Liver (tissue), 9 donors: ENCODE measurements around the gene CBX6. TPM values are rescaled to one million over a fixed set of nuclear protein-coding genes. Genes with fewer than 3 reads are reported as not detected.

Source experiments
- DNase-seq: peaks from one replicate; pipeline ENCODE4 v3.0.0-alpha.2; 2017; ENCODE audit warnings: low spot score
- H3K27ac ChIP-seq, 2 donors: one replicate each; pipeline ENCODE4 v1.7.0; 2013; ENCODE audit warnings: inconsistent platforms in 2 of 2, low read length in 2 of 2, control low read depth in 1 of 2, low read depth in 1 of 2, mild to moderate bottlenecking in 1 of 2
- H3K27me3 ChIP-seq, 4 donors: one replicate each; pipeline versions ENCODE4 v1.6.1 to v1.7.0; 2013; ENCODE audit warnings: low read length in 3 of 4, inconsistent platforms in 1 of 4, mild to moderate bottlenecking in 1 of 4, moderate library complexity in 1 of 4; ENCODE audit not compliant: control insufficient read depth in 4 of 4, insufficient read depth in 4 of 4
- H3K36me3 ChIP-seq, 4 donors: one replicate each; pipeline versions ENCODE4 v1.6.1 to v1.7.0; 2013; ENCODE audit warnings: low read length in 3 of 4, mild to moderate bottlenecking in 3 of 4, low read depth in 1 of 4, moderate library complexity in 1 of 4; ENCODE audit not compliant: control insufficient read depth in 4 of 4, insufficient read depth in 3 of 4
- H3K4me1 ChIP-seq, 4 donors: one replicate each; pipeline versions ENCODE4 v1.6.1 to v1.7.0; 2013; ENCODE audit warnings: low read length in 3 of 4, mild to moderate bottlenecking in 3 of 4, moderate library complexity in 1 of 4; ENCODE audit not compliant: control insufficient read depth in 4 of 4, insufficient read depth in 4 of 4
- H3K4me3 ChIP-seq, 3 donors: one replicate each; pipeline versions ENCODE4 v1.6.1 to v1.7.0; 2013; ENCODE audit warnings: low read length in 3 of 3, control low read depth in 1 of 3, low read depth in 1 of 3, mild to moderate bottlenecking in 1 of 3
- H3K9ac ChIP-seq, 2 donors: one replicate each; pipeline ENCODE4 v1.7.0; 2013; ENCODE audit warnings: low read length in 2 of 2, mild to moderate bottlenecking in 2 of 2, moderate library complexity in 2 of 2, control low read depth in 1 of 2, low read depth in 1 of 2
- H3K9me3 ChIP-seq, 4 donors: one replicate each; pipeline versions ENCODE4 v1.6.1 to v1.7.0; 2013; ENCODE audit warnings: low read length in 3 of 4; ENCODE audit not compliant: control insufficient read depth in 4 of 4
- EGR1 ChIP-seq, 2 donors: IDR thresholded peaks; 2 replicates each; pipeline ENCODE4 v1.6.1; 2016 to 2018; ENCODE audit warnings: antibody characterized with exemption in 2 of 2, low read depth in 2 of 2
- FOXA1 ChIP-seq: IDR thresholded peaks from 2 replicates; pipeline ENCODE4 v1.6.1; 2016; ENCODE audit warnings: antibody characterized with exemption
- FOXA2 ChIP-seq: IDR thresholded peaks from 2 replicates; pipeline ENCODE4 v1.6.1; 2016; ENCODE audit warnings: antibody characterized with exemption
- GABPA ChIP-seq, 2 donors: IDR thresholded peaks in 1 of 2; conservative IDR thresholded peaks in 1 of 2; 2 replicates each; pipeline ENCODE4 v1.6.1; 2016; ENCODE audit warnings: antibody characterized with exemption in 2 of 2, mild to moderate bottlenecking in 1 of 2, moderate library complexity in 1 of 2
- HNF4A ChIP-seq, 2 donors: conservative IDR thresholded peaks; 2 replicates each; pipeline ENCODE4 v1.6.1; 2016; ENCODE audit warnings: antibody characterized with exemption in 2 of 2, mild to moderate bottlenecking in 2 of 2
- HNF4G ChIP-seq: IDR thresholded peaks from 2 replicates; pipeline ENCODE4 v1.6.1; 2016; ENCODE audit warnings: antibody characterized with exemption
- JUND ChIP-seq, 2 donors: IDR thresholded peaks; 2 replicates each; pipeline ENCODE4 v1.6.1; 2016; ENCODE audit warnings: antibody characterized with exemption in 2 of 2
- NR2F2 ChIP-seq: IDR thresholded peaks from 2 replicates; pipeline ENCODE4 v1.6.1; 2016; ENCODE audit warnings: antibody characterized with exemption
- RAD21 ChIP-seq, 2 donors: IDR thresholded peaks; 2 replicates each; pipeline ENCODE4 v1.6.1; 2016; ENCODE audit warnings: antibody characterized with exemption in 2 of 2, mild to moderate bottlenecking in 2 of 2
- RXRA ChIP-seq, 2 donors: IDR thresholded peaks; 2 replicates each; pipeline ENCODE4 v1.6.1; 2017 to 2018; ENCODE audit warnings: antibody characterized with exemption in 2 of 2, mild to moderate bottlenecking in 1 of 2
- SP1 ChIP-seq: IDR thresholded peaks from 2 replicates; pipeline ENCODE4 v1.6.1; 2018; ENCODE audit warnings: antibody characterized with exemption, mild to moderate bottlenecking
- TAF1 ChIP-seq: conservative IDR thresholded peaks from 2 replicates; pipeline ENCODE4 v1.6.1; 2016; ENCODE audit warnings: antibody characterized with exemption, mild to moderate bottlenecking
- YY1 ChIP-seq: IDR thresholded peaks from 2 replicates; pipeline ENCODE4 v1.6.1; 2016; ENCODE audit warnings: antibody characterized with exemption, mild to moderate bottlenecking
- WGBS: extraction: QIAGEN DNeasy Blood & Tissue Kit; methylation state at CpG from one replicate; pipeline ENCODE4 v1.1.7; 2013; 5-methylcytosine and 5-hydroxymethylcytosine counted together
- polyA plus RNA-seq, 2 donors: library from polyadenylated mRNA; stranded (reverse) in 1 of 2; unstranded in 1 of 2; fragments of 200-250 nt in 1 of 2; fragments of >200 nt in 1 of 2; fragmentation: Nextera tagmentation in 1 of 2; extraction: Ambion mirVana in 1 of 2; gene quantifications; one replicate each; pipeline versions ENCODE4 v1.2.1 to v1.2.3, GENCODE V29; 2013 to 2015
- total RNA-seq, 2 donors: library from RNA; depleted of rRNA; stranded (reverse); fragments of >200 nt; gene quantifications; one replicate each; pipeline ENCODE4 v1.2.3, GENCODE V29; 2014
- TF ChIP-seq, protein P1 (sequence below): IDR thresholded peaks from 2 replicates; pipeline ENCODE4 v1.6.1; 2016; ENCODE audit warnings: antibody characterized with exemption, mild to moderate bottlenecking
- TF ChIP-seq, protein P2 (sequence below): IDR thresholded peaks from 2 replicates; pipeline ENCODE4 v1.6.1; 2016; ENCODE audit warnings: antibody characterized with exemption
- TF ChIP-seq, protein P3 (sequence below): IDR thresholded peaks from 2 replicates; pipeline ENCODE4 v1.6.1; 2016; ENCODE audit warnings: antibody characterized with exemption
- TF ChIP-seq, protein P4 (sequence below): IDR thresholded peaks from 2 replicates; pipeline ENCODE4 v1.6.1; 2016; ENCODE audit warnings: antibody characterized with exemption
- TF ChIP-seq, protein P5 (sequence below): fragments of 150-350 bp; IDR thresholded peaks from 2 replicates; pipeline ENCODE4 v1.5.1; 2017; ENCODE audit warnings: improper control_type of control experiment, low read depth, low read length; ENCODE audit not compliant: missing input control
- donor health status: healthy.
- donor health status: healthy.
- donor health status: healthy.
- donor health status: healthy.
- donor health status: healthy.

The CBX6 gene
- total and polyA plus RNA-seq, 4 donors: 7.3 to 11.0 (median 10.2) TPM

DNA sequence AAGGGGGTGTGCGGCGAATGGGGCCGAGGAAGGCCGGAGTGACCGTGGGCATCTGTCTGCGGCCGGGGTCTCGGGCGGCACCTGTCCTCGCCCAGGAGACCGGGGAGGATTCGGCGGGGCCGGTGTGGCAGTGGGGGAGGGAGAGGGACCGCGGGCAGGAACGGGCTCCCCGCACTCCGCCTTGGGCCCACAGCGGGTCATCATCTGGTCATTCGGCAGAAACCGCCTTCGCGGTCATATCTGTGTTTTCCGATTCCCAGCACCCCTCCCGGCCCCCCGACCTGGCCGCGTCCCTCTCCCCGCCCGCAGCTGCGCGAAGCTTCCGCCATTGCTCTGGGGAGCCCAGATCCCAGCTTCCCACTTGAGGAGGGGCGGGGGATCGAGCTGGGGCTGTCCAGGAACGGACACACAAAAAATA is 824 bp upstream of the CBX6 start:
- H3K9ac ChIP-seq: peak overlapping the region; percentile 69 to 77
- no peaks in the 10 kb centered on the region for H3K9me3 ChIP-seq
- WGBS: 1% methylated on average over 37 of the region's 37 CpGs
- H3K36me3 ChIP-seq: no peaks in the 10 kb centered on the region
- peaks cover 2 to 12% (median 5%) of the 10 kb centered on the region in 4 donors for H3K4me1 ChIP-seq
- TF ChIP-seq, protein P1, sequence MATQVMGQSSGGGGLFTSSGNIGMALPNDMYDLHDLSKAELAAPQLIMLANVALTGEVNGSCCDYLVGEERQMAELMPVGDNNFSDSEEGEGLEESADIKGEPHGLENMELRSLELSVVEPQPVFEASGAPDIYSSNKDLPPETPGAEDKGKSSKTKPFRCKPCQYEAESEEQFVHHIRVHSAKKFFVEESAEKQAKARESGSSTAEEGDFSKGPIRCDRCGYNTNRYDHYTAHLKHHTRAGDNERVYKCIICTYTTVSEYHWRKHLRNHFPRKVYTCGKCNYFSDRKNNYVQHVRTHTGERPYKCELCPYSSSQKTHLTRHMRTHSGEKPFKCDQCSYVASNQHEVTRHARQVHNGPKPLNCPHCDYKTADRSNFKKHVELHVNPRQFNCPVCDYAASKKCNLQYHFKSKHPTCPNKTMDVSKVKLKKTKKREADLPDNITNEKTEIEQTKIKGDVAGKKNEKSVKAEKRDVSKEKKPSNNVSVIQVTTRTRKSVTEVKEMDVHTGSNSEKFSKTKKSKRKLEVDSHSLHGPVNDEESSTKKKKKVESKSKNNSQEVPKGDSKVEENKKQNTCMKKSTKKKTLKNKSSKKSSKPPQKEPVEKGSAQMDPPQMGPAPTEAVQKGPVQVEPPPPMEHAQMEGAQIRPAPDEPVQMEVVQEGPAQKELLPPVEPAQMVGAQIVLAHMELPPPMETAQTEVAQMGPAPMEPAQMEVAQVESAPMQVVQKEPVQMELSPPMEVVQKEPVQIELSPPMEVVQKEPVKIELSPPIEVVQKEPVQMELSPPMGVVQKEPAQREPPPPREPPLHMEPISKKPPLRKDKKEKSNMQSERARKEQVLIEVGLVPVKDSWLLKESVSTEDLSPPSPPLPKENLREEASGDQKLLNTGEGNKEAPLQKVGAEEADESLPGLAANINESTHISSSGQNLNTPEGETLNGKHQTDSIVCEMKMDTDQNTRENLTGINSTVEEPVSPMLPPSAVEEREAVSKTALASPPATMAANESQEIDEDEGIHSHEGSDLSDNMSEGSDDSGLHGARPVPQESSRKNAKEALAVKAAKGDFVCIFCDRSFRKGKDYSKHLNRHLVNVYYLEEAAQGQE: peak; percentile 30
- TF ChIP-seq YY1 (peak; percentile 94), HNF4G (no peak), TAF1 (no peak), JUND (IDR thresholded peaks at IDR 0.05) (no peak), SP1 (no peak), RAD21 (IDR thresholded peaks at IDR 0.05) (peak in 1 of 2 donors; percentile 22), HNF4A (conservative IDR thresholded peaks at IDR 0.05) (no peak), RXRA (IDR thresholded peaks at IDR 0.05) (peak in 1 of 2 donors; percentile 3), FOXA1 (no peak), FOXA2 (no peak), EGR1 (IDR thresholded peaks at IDR 0.05; ENCODE audit: low read depth in 2 of 2) (no peak), NR2F2 (no peak), GABPA (IDR thresholded peaks at IDR 0.05 in 1 of 2, conservative IDR thresholded peaks at IDR 0.05 in 1 of 2) (no peak)
- TF ChIP-seq, protein P2, sequence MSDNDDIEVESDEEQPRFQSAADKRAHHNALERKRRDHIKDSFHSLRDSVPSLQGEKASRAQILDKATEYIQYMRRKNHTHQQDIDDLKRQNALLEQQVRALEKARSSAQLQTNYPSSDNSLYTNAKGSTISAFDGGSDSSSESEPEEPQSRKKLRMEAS: no peak
- TF ChIP-seq, protein P3, sequence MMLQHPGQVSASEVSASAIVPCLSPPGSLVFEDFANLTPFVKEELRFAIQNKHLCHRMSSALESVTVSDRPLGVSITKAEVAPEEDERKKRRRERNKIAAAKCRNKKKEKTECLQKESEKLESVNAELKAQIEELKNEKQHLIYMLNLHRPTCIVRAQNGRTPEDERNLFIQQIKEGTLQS: no peak
- TF ChIP-seq, protein P4, sequence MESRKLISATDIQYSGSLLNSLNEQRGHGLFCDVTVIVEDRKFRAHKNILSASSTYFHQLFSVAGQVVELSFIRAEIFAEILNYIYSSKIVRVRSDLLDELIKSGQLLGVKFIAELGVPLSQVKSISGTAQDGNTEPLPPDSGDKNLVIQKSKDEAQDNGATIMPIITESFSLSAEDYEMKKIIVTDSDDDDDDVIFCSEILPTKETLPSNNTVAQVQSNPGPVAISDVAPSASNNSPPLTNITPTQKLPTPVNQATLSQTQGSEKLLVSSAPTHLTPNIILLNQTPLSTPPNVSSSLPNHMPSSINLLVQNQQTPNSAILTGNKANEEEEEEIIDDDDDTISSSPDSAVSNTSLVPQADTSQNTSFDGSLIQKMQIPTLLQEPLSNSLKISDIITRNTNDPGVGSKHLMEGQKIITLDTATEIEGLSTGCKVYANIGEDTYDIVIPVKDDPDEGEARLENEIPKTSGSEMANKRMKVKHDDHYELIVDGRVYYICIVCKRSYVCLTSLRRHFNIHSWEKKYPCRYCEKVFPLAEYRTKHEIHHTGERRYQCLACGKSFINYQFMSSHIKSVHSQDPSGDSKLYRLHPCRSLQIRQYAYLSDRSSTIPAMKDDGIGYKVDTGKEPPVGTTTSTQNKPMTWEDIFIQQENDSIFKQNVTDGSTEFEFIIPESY: no peak
- TF ChIP-seq, protein P5, sequence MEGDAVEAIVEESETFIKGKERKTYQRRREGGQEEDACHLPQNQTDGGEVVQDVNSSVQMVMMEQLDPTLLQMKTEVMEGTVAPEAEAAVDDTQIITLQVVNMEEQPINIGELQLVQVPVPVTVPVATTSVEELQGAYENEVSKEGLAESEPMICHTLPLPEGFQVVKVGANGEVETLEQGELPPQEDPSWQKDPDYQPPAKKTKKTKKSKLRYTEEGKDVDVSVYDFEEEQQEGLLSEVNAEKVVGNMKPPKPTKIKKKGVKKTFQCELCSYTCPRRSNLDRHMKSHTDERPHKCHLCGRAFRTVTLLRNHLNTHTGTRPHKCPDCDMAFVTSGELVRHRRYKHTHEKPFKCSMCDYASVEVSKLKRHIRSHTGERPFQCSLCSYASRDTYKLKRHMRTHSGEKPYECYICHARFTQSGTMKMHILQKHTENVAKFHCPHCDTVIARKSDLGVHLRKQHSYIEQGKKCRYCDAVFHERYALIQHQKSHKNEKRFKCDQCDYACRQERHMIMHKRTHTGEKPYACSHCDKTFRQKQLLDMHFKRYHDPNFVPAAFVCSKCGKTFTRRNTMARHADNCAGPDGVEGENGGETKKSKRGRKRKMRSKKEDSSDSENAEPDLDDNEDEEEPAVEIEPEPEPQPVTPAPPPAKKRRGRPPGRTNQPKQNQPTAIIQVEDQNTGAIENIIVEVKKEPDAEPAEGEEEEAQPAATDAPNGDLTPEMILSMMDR: no peak
- H3K27me3 ChIP-seq: no peaks in the 10 kb centered on the region
- no peak for DNase-seq
- H3K27ac ChIP-seq: peak overlapping the region; percentile 26 to 81
- peak overlapping the region; percentile 56 to 82 (median 80) for H3K4me3 ChIP-seq
